Upper lobe of left lung (tissue), 4 donors: ENCODE data around the gene SNIP1.

Experiments
- EP300 ChIP-seq, 4 donors: sonication (generic); formaldehyde crosslinking; IDR thresholded peaks; one replicate each; pipeline ENCODE4 v1.5.1; 2017; ENCODE audit warnings: antibody characterized with exemption in 4 of 4, control low read depth in 2 of 4
- POLR2A ChIP-seq, 4 donors: fragments of 450-650 bp; IDR thresholded peaks; one replicate each; pipeline ENCODE4 v1.5.1; 2016 to 2017; ENCODE audit warnings: antibody characterized with exemption in 4 of 4, mild to moderate bottlenecking in 2 of 4
- POLR2AphosphoS5 ChIP-seq, 2 donors: sonication (generic); formaldehyde crosslinking; IDR thresholded peaks; one replicate each; pipeline ENCODE4 v1.5.1; 2017; ENCODE audit warnings: antibody characterized with exemption in 2 of 2
- TF ChIP-seq, protein P1 (sequence below), 6 experiments: fragments of 450-650 bp in 4 of 6; fragments of 200-600 bp in 2 of 6; sonication (generic) in 2 of 6; IDR thresholded peaks; one replicate each; pipeline ENCODE4 v1.5.1; 2016 to 2019; ENCODE audit warnings: antibody characterized with exemption in 6 of 6

- TF ChIP-seq, protein P1, sequence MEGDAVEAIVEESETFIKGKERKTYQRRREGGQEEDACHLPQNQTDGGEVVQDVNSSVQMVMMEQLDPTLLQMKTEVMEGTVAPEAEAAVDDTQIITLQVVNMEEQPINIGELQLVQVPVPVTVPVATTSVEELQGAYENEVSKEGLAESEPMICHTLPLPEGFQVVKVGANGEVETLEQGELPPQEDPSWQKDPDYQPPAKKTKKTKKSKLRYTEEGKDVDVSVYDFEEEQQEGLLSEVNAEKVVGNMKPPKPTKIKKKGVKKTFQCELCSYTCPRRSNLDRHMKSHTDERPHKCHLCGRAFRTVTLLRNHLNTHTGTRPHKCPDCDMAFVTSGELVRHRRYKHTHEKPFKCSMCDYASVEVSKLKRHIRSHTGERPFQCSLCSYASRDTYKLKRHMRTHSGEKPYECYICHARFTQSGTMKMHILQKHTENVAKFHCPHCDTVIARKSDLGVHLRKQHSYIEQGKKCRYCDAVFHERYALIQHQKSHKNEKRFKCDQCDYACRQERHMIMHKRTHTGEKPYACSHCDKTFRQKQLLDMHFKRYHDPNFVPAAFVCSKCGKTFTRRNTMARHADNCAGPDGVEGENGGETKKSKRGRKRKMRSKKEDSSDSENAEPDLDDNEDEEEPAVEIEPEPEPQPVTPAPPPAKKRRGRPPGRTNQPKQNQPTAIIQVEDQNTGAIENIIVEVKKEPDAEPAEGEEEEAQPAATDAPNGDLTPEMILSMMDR (IDR thresholded peaks at IDR 0.05) = no peak
- no peak for TF ChIP-seq POLR2A (IDR thresholded peaks at IDR 0.05)
- TF ChIP-seq EP300 (IDR thresholded peaks at IDR 0.05) = no peak
- TF ChIP-seq POLR2AphosphoS5 (IDR thresholded peaks at IDR 0.05) = no peak
These were observed 20.6 kb downstream of the SNIP1 start for GRCh38 chr1:37533317-37534093.
